HCT116 (cell line): Measurements from ENCODE around the gene RNF166. TPM values are rescaled to one million over a fixed set of nuclear protein-coding genes. Genes with fewer than 3 reads are reported as not detected.

Experiments
- ATAC-seq: fragments of 200-7000 bp; cut with Tn5 transposase; 2 replicates; pipeline ENCODE4 v1.9.1; 2020; ENCODE audit warnings: mild to moderate bottlenecking, moderate library complexity
- BruUV-seq: library from RNA; stranded (reverse); fragments of 400-500 nt; replicated peaks from 2 replicates; lab custom pipeline; 2021; lab: Mats Ljungman, UMichigan
- CTCF ChIA-PET: fragments of 300-600 bp; sonication (Branson Sonifier 250); formaldehyde crosslinking; loops from one replicate; lab custom pipeline; 2021; ENCODE audit warnings: antibody characterized with exemption; lab: Charles Lee
- POLR2A ChIA-PET: fragments of 300-600, 350-600 bp; sonication (Branson Sonifier 250); formaldehyde crosslinking; loops from one replicate; lab custom pipeline; 2021; ENCODE audit warnings: antibody characterized with exemption; lab: Charles Lee
- RAD21 ChIA-PET, 2 experiments: fragments of 300-600 bp; sonication (Branson Sonifier 250); formaldehyde crosslinking; loops; one replicate each; lab custom pipeline; 2023; ENCODE audit warnings: low total read pairs in 2 of 2; ENCODE audit not compliant: uncharacterized antibody in 2 of 2, unreplicated experiment in 2 of 2, low non-redundant PET in 1 of 2; lab: Charles Lee
- DNase-seq: peaks from one replicate; pipeline ENCODE4 v3.0.0-alpha.2; 2010; ENCODE audit warnings: low read depth, low spot score
- H2AFZ ChIP-seq: fragments of 200-600 bp; shearing (Covaris generic), sonication (generic); 2 replicates; pipeline ENCODE4 v1.6.1; 2017; ENCODE audit warnings: low read depth, mixed run types, mixed read lengths, antibody characterized with exemption, low read length; ENCODE audit not compliant: poor library complexity, severe bottlenecking
- H3K27ac ChIP-seq: 2 replicates; pipeline ENCODE4 v1.5.1; 2012; ENCODE audit warnings: low read depth, low read length
- H3K27me3 ChIP-seq: fragments of 200-600 bp; sonication (generic); 2 replicates; pipeline ENCODE4 v1.6.1; 2016; ENCODE audit warnings: mixed run types, low read length, mixed read lengths; ENCODE audit not compliant: insufficient read depth
- H3K36me3 ChIP-seq, 2 experiments: fragments of 200-500 bp in 1 of 2; fragments of 200-600 bp in 1 of 2; sonication (Bioruptor generic) in 1 of 2; sonication (generic) in 1 of 2; 2 replicates each; pipeline versions ENCODE4 v1.5.1 to v1.6.1; 2014 to 2016; ENCODE audit warnings: low read length in 2 of 2, inconsistent platforms in 1 of 2, mixed read lengths in 1 of 2, mixed run types in 1 of 2; ENCODE audit not compliant: insufficient read depth in 2 of 2, control insufficient read depth in 1 of 2
- H3K4me1 ChIP-seq, 2 experiments: fragments of 200-600 bp in 1 of 2; sonication (generic) in 1 of 2; 2 replicates each; pipeline versions ENCODE4 v1.5.1 to v1.6.1; 2012 to 2017; ENCODE audit warnings: low read length in 2 of 2, inconsistent platforms in 1 of 2, mild to moderate bottlenecking in 1 of 2, mixed read lengths in 1 of 2, mixed run types in 1 of 2, moderate library complexity in 1 of 2; ENCODE audit not compliant: insufficient read depth in 2 of 2, control insufficient read depth in 1 of 2
- H3K4me2 ChIP-seq: fragments of 200-600 bp; sonication (generic); 2 replicates; pipeline ENCODE4 v1.6.1; 2017; ENCODE audit warnings: mixed run types, low read length, mixed read lengths
- H3K4me3 ChIP-seq, 2 experiments: fragments of 200-600 bp in 1 of 2; sonication (generic) in 1 of 2; replicated peaks in 1 of 2; 2 replicates each; pipeline ENCODE4 v1.5.1; 2011 to 2016; ENCODE audit warnings: low read length in 2 of 2, control low read depth in 1 of 2, low read depth in 1 of 2, mild to moderate bottlenecking in 1 of 2, mixed read lengths in 1 of 2, mixed run types in 1 of 2
- H3K79me2 ChIP-seq: fragments of 200-600 bp; sonication (generic); 2 replicates; pipeline ENCODE4 v1.6.1; 2017; ENCODE audit warnings: mild to moderate bottlenecking, mixed run types, low read length, moderate library complexity, mixed read lengths; ENCODE audit not compliant: insufficient read depth
- H3K9ac ChIP-seq: fragments of 200-600 bp; sonication (generic); 2 replicates; pipeline ENCODE4 v1.6.1; 2016; ENCODE audit warnings: low read length, mixed read lengths
- H3K9me2 ChIP-seq: fragments of 200-600 bp; sonication (generic), shearing (Covaris generic); 2 replicates; pipeline ENCODE4 v1.6.1; 2017; ENCODE audit warnings: mixed run types, mild to moderate bottlenecking, moderate library complexity; ENCODE audit not compliant: insufficient read depth
- H3K9me3 ChIP-seq, 2 experiments: fragments of 200-500 bp in 1 of 2; fragments of 200-600 bp in 1 of 2; sonication (Bioruptor generic) in 1 of 2; sonication (generic) in 1 of 2; 2 replicates each; pipeline ENCODE4 v1.6.1; 2014 to 2017; ENCODE audit warnings: low read length in 2 of 2, mixed read lengths in 2 of 2, inconsistent platforms in 1 of 2, low read depth in 1 of 2, mild to moderate bottlenecking in 1 of 2, mixed run types in 1 of 2, moderate library complexity in 1 of 2; ENCODE audit not compliant: control insufficient read depth in 1 of 2, insufficient read depth in 1 of 2
- H4K20me1 ChIP-seq: fragments of 200-600 bp; sonication (generic), shearing (Covaris generic); 2 replicates; pipeline ENCODE4 v1.6.1; 2017; ENCODE audit warnings: mixed run types, mild to moderate bottlenecking, moderate library complexity; ENCODE audit not compliant: insufficient read depth
- CBX3 ChIP-seq: IDR thresholded peaks from 2 replicates; pipeline ENCODE4 v1.6.1; 2012; ENCODE audit warnings: low read depth
- CEBPB ChIP-seq: IDR thresholded peaks from 2 replicates; pipeline ENCODE4 v1.6.1; 2012; ENCODE audit warnings: low read depth
- EGR1 ChIP-seq: IDR thresholded peaks from 2 replicates; pipeline ENCODE4 v1.6.1; 2012; ENCODE audit warnings: low read depth
- ELF1 ChIP-seq: IDR thresholded peaks from 2 replicates; pipeline ENCODE4 v1.6.1; 2012; ENCODE audit warnings: low read depth, borderline replicate concordance
- EZH2 ChIP-seq: fragments of 200-600 bp; sonication (generic); IDR thresholded peaks from 2 replicates; pipeline ENCODE4 v1.6.1; 2017; ENCODE audit warnings: antibody characterized with exemption, mixed run types
- EZH2phosphoT487 ChIP-seq: fragments of 200-600 bp; IDR thresholded peaks from 2 replicates; pipeline ENCODE4 v1.6.1; 2018; ENCODE audit warnings: antibody characterized with exemption, borderline replicate concordance
- JUND ChIP-seq: IDR thresholded peaks from 2 replicates; pipeline ENCODE4 v1.6.1; 2012
- POLR2AphosphoS5 ChIP-seq: IDR thresholded peaks from 2 replicates; pipeline ENCODE4 v1.6.1; 2011; ENCODE audit warnings: mild to moderate bottlenecking, low read depth, low read length, moderate library complexity
- REST ChIP-seq: IDR thresholded peaks from 2 replicates; pipeline ENCODE4 v1.6.1; 2012; ENCODE audit warnings: low read depth
- SIN3A ChIP-seq: IDR thresholded peaks from 2 replicates; pipeline ENCODE4 v1.6.1; 2012; ENCODE audit warnings: low read depth
- SRF ChIP-seq: IDR thresholded peaks from 2 replicates; pipeline ENCODE4 v1.6.1; 2012; ENCODE audit warnings: low read depth
- TCF7L2 ChIP-seq: IDR thresholded peaks from 2 replicates; pipeline ENCODE4 v1.7.0; 2011; ENCODE audit warnings: borderline replicate concordance, inconsistent platforms; ENCODE audit not compliant: insufficient read depth, insufficient read length; ENCODE audit errors: extremely low read depth
- YY1 ChIP-seq: IDR thresholded peaks from 2 replicates; pipeline ENCODE4 v1.6.1; 2011; ENCODE audit warnings: low read length, low read depth, moderate library complexity, mild to moderate bottlenecking; ENCODE audit not compliant: insufficient replicate concordance; ENCODE audit errors: extremely low read depth
- ZBTB33 ChIP-seq: IDR thresholded peaks from 2 replicates; pipeline ENCODE4 v1.6.1; 2011; ENCODE audit warnings: mild to moderate bottlenecking, low read length, moderate library complexity; ENCODE audit not compliant: insufficient replicate concordance; ENCODE audit errors: extremely low read depth
- ZFX ChIP-seq: fragments of 450-650 bp; IDR thresholded peaks from 2 replicates; pipeline ENCODE4 v1.6.1; 2017
- ZNF274 ChIP-seq: fragments of 200-500 bp; sonication (Bioruptor generic); IDR thresholded peaks from 2 replicates; pipeline ENCODE4 v1.6.1; 2014; ENCODE audit warnings: mild to moderate bottlenecking, low read depth, low read length, inconsistent platforms
- intact Hi-C: fragments of 100-400 bp; cut with micrococcal nuclease; formaldehyde crosslinking; loops from 2 replicates; pipeline ENCODE4 v1.10.0; 2022
- total RNA-seq: library from RNA; stranded (reverse); gene quantifications from one replicate; pipeline ENCODE4 v1.2.1, GENCODE V29; 2021; ENCODE audit not compliant: unreplicated experiment
- TF ChIP-seq, protein P1 (sequence below): IDR thresholded peaks from 2 replicates; pipeline ENCODE4 v1.6.1; 2012
- TF ChIP-seq, protein P2 (sequence below), 3 experiments: fragments of 200-600 bp in 1 of 3; sonication (generic) in 1 of 3; IDR thresholded peaks in 2 of 3; conservative IDR thresholded peaks in 1 of 3; 2 replicates each; pipeline ENCODE4 v1.5.1; 2012 to 2017; ENCODE audit warnings: low read depth in 2 of 3, low read length in 2 of 3, antibody characterized with exemption in 1 of 3, borderline replicate concordance in 1 of 3, control low read depth in 1 of 3, mild to moderate bottlenecking in 1 of 3, mixed read lengths in 1 of 3, mixed run types in 1 of 3, moderate library complexity in 1 of 3; ENCODE audit not compliant: insufficient read depth in 1 of 3

RNF166 gene
- total RNA-seq, 1 experiment from 2014 or later, result 39.4 TPM

DNA sequence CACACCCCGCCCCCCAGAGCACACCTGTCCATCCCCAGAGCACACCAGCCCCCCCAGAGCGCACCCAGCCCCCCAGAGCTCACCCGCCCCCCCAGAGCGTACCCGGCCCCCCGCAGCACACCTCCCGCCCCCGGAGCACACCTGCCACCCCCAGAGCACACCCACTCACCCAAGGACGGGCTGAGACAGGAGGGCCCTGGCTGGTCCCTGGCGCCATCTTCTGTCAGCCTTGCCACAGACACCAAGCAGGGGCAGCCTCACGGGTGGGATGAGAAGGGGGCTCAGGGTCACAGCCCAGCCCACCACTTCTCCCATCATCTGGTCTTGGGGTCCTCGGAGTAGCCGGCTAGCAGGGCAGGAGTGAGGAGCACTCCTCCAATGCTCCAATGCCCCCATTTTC lies 47.0 kb upstream of the RNF166 start:
- no peak overlapping the region for H3K4me2 ChIP-seq
- H3K4me1 ChIP-seq, result peaks cover 0 to 13% of the 10 kb centered on the region in 2 experiments; a peak in 2 of 4 replicates
- no peak overlapping the region for H3K4me3 ChIP-seq
- ChIA-PET RAD21 (no interaction called here), POLR2A (no interaction called here), CTCF (interaction anchor here (3.1 kb wide), 1 partner anchor 16 kb away, joined by 11 read pairs; no protein-coding TSS in a partner anchor)
- H3K27ac ChIP-seq, result no peak overlapping the region
- H2AFZ ChIP-seq, result no peak overlapping the region
- H3K79me2 ChIP-seq, result peaks cover 90% of the 10 kb centered on the region
- peaks cover 2 to 11% of the 10 kb centered on the region in 2 experiments; a peak in 2 of 4 replicates for H3K36me3 ChIP-seq
- no peaks in the 10 kb centered on the region for H3K27me3 ChIP-seq
- no peaks in the 10 kb centered on the region for H3K9me2 ChIP-seq
- no TSS peak for BruUV-seq
- DNase-seq (no peak), ATAC-seq (no peak)
- intact Hi-C loops, result no loop called here
- TF ChIP-seq ZNF274 (no peak), TCF7L2 (no peak), ELF1 (no peak), ZFX (no peak), CEBPB (no peak), ZBTB33 (no peak), POLR2AphosphoS5 (no peak), REST (no peak), EZH2phosphoT487 (no peak), EZH2 (no peak), EGR1 (no peak), SRF (no peak), YY1 (no peak), SIN3A (no peak), CBX3 (no peak), JUND (no peak)
- TF ChIP-seq, protein P1, sequence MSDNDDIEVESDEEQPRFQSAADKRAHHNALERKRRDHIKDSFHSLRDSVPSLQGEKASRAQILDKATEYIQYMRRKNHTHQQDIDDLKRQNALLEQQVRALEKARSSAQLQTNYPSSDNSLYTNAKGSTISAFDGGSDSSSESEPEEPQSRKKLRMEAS, result no peak
- TF ChIP-seq, protein P2, sequence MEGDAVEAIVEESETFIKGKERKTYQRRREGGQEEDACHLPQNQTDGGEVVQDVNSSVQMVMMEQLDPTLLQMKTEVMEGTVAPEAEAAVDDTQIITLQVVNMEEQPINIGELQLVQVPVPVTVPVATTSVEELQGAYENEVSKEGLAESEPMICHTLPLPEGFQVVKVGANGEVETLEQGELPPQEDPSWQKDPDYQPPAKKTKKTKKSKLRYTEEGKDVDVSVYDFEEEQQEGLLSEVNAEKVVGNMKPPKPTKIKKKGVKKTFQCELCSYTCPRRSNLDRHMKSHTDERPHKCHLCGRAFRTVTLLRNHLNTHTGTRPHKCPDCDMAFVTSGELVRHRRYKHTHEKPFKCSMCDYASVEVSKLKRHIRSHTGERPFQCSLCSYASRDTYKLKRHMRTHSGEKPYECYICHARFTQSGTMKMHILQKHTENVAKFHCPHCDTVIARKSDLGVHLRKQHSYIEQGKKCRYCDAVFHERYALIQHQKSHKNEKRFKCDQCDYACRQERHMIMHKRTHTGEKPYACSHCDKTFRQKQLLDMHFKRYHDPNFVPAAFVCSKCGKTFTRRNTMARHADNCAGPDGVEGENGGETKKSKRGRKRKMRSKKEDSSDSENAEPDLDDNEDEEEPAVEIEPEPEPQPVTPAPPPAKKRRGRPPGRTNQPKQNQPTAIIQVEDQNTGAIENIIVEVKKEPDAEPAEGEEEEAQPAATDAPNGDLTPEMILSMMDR (IDR thresholded peaks at IDR 0.05 in 2 of 3, conservative IDR thresholded peaks at IDR 0.05 in 1 of 3; ENCODE audit: borderline replicate concordance in 1 of 3, insufficient read depth in 1 of 3, low read depth in 2 of 3, low read length in 2 of 3), result no peak
- no peaks in the 10 kb centered on the region for H3K9me3 ChIP-seq
- H3K9ac ChIP-seq, result no peak overlapping the region
- H4K20me1 ChIP-seq, result peaks cover 13% of the 10 kb centered on the region; the same call in 1 of the 2 replicates
